ENCODE measurements around the gene ANKFY1. TPM values are rescaled to one million over a fixed set of nuclear protein-coding genes. Genes with fewer than 3 reads are reported as not detected.
"Not testable (repeated sequence)": the region's sequence is repeated elsewhere in the genome, so short reads cannot be mapped to it uniquely, and the experiment has no call there.

ANKFY1 gene
- total RNA-seq, 1 experiment from 2014 or later = 14.5 TPM

DNA sequence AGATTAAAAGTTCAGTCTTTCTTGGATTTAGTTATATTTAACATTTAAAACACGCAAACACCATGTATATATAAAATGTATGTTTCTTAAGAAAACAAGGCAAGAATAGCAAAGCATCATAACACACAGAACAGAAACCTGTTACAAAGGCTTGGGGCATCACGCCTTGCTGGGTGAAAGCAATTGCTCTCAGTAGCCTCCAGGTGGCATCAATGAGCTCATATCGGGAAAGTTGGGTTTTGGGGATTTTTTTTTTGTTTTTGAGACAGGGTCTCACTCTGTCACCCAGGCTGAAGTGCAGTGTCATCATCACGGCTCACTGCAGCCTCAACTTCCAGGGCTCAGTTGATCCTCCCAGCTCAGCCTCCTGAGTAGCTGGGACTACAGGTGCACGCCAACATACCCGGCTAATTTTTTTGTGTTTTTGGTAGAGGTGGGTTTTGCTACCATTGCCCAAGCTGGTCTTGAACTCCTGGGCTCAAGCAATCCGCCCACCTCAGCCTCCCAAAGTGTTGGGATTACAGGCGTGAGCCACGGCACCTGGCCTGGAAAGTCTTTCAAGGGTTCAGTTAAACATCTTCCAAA lies 63.9 kb downstream of the ANKFY1 start:
- H3K9me3 ChIP-seq = no peaks in the 10 kb centered on the region
- no peaks in the 10 kb centered on the region; the same call in none of the 2 replicates for H3K36me3 ChIP-seq
- no peak overlapping the region for H3K4me3 ChIP-seq
- DNase-seq = peak; percentile 8
- no peaks in the 10 kb centered on the region for H3K27me3 ChIP-seq

DNA sequence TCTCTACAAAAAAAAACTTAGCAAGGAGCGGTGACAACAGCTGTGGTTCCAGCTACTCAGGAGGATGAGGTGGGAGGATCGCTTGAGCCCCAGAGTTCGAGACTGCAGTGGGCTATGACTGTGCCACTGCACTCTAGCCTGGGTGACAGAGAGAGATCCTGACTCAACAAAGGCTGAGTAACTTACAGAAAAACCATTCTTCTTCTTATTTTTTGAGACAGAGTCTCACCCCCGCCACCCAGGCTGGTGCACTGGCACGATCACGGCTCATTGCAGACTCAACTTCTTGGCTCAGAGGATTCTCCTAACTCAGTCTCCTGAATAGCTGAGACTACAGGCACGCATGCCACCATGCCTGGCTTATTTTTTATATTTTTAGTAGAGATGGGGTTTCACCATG lies 64.8 kb downstream of the ANKFY1 start:
- no peaks in the 10 kb centered on the region; the same call in none of the 2 replicates for H3K36me3 ChIP-seq
- no peak for DNase-seq
- no peaks in the 10 kb centered on the region for H3K9me3 ChIP-seq
- H3K4me3 ChIP-seq = no peak overlapping the region
- no peaks in the 10 kb centered on the region for H3K27me3 ChIP-seq

DNA sequence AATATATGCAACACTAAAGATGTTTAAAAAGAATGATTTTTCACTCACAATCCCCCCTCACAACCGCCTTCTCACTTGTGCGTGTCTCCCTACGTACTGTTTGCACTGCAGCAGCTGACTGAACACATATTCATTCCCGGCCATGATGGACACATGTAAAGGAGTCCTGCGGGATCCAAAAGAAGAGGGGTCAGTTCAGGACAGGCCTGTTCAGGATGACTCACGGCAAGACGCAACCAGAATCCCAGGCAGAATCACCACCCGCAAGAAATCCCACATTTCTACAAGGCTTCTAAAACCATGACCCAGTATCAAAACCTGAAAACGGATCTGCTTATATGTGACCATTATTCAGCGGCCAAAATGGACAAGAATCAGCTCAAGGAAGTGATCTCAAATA lies 68.5 kb downstream of the ANKFY1 start:
- DNase-seq = no peak
- H3K4me3 ChIP-seq = no peak overlapping the region

DNA sequence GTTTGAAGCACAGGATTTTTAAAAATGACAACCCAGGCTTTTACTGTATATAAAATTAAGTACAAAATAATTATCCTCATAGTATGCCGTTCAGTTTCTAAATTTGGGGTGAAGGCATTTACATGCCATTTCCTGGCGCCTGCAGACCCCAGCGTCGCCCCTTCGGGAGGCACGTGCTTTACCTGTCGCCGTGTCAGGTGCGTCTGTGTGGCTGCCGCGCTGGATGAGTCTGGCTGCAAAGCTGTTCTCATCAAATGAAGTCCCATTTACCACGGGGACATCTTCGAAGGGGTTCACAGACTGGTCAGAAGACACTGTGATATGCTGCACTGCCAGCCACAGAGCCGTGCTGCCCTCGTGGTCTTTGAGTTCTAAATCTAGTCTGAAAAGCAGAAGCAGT lies 69.0 kb downstream of the ANKFY1 start:
- H3K9me3 ChIP-seq = no peaks in the 10 kb centered on the region
- DNase-seq = no peak
- no peak overlapping the region for H3K4me3 ChIP-seq
- no peaks in the 10 kb centered on the region; the same call in none of the 2 replicates for H3K36me3 ChIP-seq
- H3K27me3 ChIP-seq = no peaks in the 10 kb centered on the region

More for the DNA sequence above, 68.5 kb downstream of the ANKFY1 start:
- H3K27me3 ChIP-seq = no peaks in the 10 kb centered on the region
- no peaks in the 10 kb centered on the region for H3K9me3 ChIP-seq
- H3K36me3 ChIP-seq = no peaks in the 10 kb centered on the region; the same call in none of the 2 replicates

DNA sequence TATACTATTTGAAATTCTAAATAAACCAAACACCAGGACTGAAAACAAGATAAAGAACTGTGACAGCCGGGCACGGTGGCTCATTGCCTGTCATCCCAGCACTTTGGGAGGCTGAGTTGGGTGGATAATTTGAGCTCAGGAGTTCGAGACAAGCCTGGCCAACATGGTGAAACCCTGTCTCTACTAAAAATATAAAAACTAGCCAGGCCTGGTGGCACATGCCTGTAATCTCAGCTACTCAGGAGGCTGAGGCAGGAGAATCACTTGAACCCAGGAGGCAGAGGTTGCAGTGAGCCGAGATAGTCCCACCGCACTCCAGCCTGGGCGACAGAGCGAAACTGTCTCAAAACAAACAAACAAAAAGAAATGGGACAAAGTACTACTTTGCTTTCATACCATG lies 73.0 kb downstream of the ANKFY1 start:
- DNase-seq, H3K4me3 ChIP-seq, H3K36me3 ChIP-seq, H3K9me3 ChIP-seq, H3K27me3 ChIP-seq: not testable (repeated sequence)

DNA sequence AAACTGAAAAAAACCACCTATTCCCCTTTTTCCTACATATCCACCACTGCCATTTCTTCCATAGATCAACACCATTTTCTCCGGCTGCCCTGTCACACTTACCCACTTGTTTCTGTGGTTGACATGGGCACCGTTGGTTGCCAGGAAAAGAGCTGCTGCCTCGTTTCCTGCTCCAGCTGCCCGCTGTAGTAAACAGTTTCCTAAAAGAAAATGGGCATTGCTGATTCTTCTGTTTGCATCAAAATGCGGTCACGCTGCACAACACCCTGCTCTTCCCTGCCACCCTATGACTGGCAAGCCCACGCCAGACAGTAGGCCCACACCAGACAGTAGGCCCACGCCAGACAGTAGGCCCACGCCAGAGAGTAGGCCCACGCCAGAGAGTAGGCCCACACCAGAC lies 74.5 kb downstream of the ANKFY1 start:
- peaks cover 3% of the 10 kb centered on the region for H3K36me3 ChIP-seq
- no peak overlapping the region for H3K4me3 ChIP-seq
- no peaks in the 10 kb centered on the region for H3K9me3 ChIP-seq
- no peaks in the 10 kb centered on the region for H3K27me3 ChIP-seq
- DNase-seq = no peak

DNA sequence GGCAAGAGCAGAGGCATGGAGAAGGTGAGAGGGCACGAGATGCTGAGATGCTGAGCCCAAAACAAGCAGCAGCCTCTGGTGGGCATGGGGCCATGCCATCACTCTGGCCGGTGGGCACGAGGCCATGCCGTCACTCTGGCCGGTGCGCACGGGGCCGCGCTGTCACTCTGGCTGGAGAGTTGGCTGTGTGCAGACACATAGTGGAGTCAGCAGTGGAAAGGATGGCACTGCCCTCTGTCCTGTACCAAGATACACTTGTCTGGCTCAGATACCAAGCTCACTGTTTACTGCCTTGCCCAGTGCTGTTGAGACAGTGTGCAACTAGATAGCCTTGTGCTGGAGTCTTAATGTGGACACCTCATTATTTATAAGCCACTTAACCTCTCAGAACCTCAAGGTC lies 75.7 kb downstream of the ANKFY1 start:
- H3K9me3 ChIP-seq = no peaks in the 10 kb centered on the region
- H3K4me3 ChIP-seq = no peak overlapping the region
- no peaks in the 10 kb centered on the region for H3K27me3 ChIP-seq
- DNase-seq = no peak
- peaks cover 6% of the 10 kb centered on the region for H3K36me3 ChIP-seq

DNA sequence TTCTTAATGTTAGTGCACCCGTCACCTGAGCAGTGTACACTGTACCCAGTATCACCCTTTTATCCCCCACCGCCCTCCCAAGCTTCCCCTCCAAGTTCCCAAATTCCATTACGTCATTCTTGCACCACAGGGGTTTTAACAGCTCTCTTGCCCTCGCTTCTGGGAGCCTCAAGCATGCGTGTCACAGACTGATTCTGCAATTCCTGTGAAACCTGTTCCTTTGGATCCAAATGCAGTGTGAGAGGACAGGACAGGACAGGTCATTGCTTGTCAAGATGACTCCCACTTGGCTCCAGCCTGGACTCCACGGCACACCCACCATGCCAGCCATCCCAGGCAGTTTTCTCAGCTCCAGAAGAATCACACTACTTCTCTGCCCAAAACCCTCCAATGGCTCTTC lies 76.7 kb downstream of the ANKFY1 start:
- Histone ChIP-seq H3K27me3 (no peaks in the 10 kb centered on the region), H3K36me3 (peaks cover 6% of the 10 kb centered on the region; the same call in 1 of the 2 replicates), H3K4me3 (no peak overlapping the region), H3K9me3 (no peaks in the 10 kb centered on the region)
- no peak for DNase-seq

DNA sequence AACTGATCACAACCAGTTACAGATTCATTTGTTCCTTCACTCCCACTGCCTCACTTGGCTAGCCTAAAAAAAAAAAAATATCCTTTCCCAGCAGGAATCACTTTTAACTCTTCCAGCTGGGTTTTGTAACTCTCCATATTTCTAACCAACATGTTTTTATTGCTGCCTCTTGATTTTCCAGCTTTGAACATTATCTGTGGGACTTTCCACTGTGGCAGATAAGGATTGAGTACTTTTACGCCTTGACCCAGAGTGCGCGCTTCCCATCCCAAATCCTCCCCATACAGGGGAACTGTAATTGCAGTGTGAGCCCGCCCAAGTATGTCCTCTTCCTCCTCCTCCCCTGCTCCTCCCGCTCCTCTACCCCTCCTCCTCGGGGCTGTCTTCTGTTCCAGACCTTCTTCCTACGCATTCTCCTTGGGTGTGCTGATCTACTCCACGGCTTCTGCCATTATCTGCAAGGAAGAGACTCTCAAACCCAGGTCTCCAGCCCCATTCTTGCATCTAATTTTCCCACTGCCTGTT lies 77.4 kb downstream of the ANKFY1 start:
- H3K36me3 ChIP-seq = peaks cover 6% of the 10 kb centered on the region; the same call in 1 of the 2 replicates
- H3K27me3 ChIP-seq = no peaks in the 10 kb centered on the region
- no peak overlapping the region for H3K4me3 ChIP-seq
- H3K9me3 ChIP-seq = no peaks in the 10 kb centered on the region
- no peak for DNase-seq

DNA sequence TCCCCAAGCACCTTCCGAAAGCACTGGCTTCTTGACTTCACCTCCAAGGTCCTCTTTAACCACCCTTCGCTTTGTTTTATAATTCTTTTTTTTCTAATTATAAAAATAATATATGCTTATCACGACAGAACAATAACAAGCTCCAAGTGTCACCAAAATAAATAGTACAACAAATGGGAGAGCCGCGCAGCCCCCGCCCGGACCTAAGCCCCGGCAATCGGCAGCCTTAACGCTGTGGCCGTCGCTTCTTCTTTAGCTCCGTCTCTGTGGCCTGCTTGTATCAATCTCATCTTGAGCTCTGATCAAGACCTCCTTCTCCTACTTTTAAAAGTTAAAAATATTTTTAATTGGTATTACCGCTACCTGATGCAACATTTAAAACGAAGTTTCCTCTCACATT lies 78.1 kb downstream of the ANKFY1 start:
- Histone ChIP-seq H3K36me3 (peaks cover 6% of the 10 kb centered on the region; the same call in 1 of the 2 replicates), H3K9me3 (no peaks in the 10 kb centered on the region), H3K27me3 (no peaks in the 10 kb centered on the region), H3K4me3 (no peak overlapping the region)
- DNase-seq = no peak

DNA sequence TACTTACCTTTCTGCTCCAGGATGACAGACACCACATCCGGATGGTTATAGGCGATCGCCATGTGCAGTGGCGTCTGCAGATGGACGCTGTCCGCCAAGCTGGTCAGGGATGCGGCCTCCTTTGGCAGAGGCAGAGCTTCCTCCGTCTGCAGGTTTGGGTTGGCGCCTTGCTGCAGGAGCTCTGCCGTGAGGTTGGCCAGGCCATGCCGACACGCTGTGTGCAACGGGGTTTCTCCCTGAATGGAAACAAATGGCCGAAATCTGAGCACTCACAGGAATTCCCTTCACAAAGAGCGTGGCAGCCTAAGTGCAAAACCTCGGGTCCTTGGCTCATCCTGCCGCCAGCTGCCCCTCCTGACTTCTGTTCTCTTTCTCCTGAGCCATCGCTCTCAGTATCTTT lies 79.0 kb downstream of the ANKFY1 start:
- no peak for DNase-seq
- H3K36me3 ChIP-seq = peaks cover 9% of the 10 kb centered on the region

DNA sequence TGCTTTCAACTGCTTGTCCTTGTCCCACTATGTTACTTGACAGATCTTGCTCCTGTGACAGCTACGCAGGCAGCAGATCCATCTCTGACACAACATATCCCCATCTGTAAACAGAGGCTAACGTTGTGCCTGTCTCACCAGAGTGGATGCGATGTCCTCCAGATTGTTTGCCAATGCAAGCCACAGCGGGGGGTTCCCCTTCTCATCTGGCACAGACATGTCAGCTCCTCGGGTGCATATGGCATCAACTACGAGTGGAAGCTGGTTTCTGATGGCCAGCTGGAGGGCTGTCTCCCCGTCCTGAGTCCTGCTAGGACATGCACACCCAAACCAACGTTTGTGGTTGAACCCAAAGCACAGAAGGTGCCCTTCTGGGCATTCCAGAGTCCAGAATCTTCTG lies 81.7 kb downstream of the ANKFY1 start:
- Histone ChIP-seq H3K36me3 (peaks cover 6% of the 10 kb centered on the region), H3K9me3 (no peaks in the 10 kb centered on the region), H3K4me3 (no peak overlapping the region), H3K27me3 (no peaks in the 10 kb centered on the region)
- DNase-seq = no peak

More for the DNA sequence above, 79.0 kb downstream of the ANKFY1 start:
- no peaks in the 10 kb centered on the region for H3K9me3 ChIP-seq
- no peak overlapping the region for H3K4me3 ChIP-seq
- H3K27me3 ChIP-seq = no peaks in the 10 kb centered on the region

DNA sequence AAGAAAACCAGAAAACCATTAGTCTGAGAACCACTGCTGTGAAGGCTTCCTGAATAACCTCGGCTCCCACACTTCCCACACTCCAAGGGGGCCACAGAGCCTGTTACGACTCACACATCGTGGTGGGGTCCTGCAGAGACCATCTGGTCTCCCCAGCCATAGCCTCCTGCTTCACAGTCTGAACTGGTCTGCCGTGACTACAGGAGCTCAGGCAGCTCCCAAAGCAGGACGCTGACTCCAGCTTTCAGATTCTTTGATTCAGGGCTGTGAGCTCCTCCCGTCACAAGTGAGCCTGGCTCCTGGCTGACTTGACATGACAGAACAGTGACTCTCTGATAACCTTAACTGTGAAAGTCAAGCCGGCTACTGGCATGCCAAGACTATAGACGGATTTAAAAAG lies 83.0 kb downstream of the ANKFY1 start:
- H3K4me3 ChIP-seq = no peak overlapping the region
- no peaks in the 10 kb centered on the region for H3K27me3 ChIP-seq
- H3K9me3 ChIP-seq = no peaks in the 10 kb centered on the region
- DNase-seq = no peak
- H3K36me3 ChIP-seq = peaks cover 9% of the 10 kb centered on the region

DNA sequence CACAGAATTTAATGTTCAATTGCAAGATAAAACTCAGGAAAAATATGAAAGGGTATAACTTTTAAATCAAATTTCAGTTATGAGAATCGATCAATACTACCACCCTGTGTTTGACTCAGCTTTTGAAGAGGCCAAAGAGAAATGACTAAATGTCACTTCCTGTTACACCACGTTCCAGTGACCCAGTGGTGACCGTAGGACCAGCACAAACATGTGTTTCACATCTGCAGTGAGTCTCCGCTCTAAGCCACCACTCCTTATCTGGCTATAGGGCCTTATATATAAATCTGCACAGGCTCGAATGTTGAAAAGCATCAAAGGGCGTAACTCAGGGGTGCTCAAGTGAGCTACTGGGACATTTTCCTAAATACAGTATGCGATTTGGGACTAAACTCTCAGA lies 84.7 kb downstream of the ANKFY1 start:
- DNase-seq = no peak
- H3K27me3 ChIP-seq = no peaks in the 10 kb centered on the region
- H3K36me3 ChIP-seq = peaks cover 9% of the 10 kb centered on the region
- no peaks in the 10 kb centered on the region for H3K9me3 ChIP-seq
- H3K4me3 ChIP-seq = no peak overlapping the region

DNA sequence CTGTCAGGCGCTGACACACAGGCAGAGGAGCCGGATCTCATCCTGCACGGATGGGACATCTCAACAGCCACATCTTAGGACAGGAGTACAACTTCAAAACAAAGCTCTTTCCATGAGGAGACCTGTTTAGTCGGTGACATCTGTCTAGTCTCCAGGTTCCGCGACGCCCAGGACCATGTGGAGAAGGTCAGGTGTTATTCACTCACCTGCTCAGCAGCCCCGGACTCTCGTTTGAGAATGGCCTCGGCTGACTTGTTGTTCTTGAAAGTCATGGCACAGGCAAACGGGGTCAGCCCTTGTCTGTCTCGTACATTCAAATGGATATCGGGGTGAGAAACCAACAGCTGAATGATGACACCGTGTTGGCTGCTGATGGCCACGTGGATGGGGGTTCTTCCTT lies 85.1 kb downstream of the ANKFY1 start:
- no peaks in the 10 kb centered on the region for H3K9me3 ChIP-seq
- peaks cover 8% of the 10 kb centered on the region for H3K36me3 ChIP-seq
- no peak for DNase-seq
- no peak overlapping the region for H3K4me3 ChIP-seq
- H3K27me3 ChIP-seq = no peaks in the 10 kb centered on the region

DNA sequence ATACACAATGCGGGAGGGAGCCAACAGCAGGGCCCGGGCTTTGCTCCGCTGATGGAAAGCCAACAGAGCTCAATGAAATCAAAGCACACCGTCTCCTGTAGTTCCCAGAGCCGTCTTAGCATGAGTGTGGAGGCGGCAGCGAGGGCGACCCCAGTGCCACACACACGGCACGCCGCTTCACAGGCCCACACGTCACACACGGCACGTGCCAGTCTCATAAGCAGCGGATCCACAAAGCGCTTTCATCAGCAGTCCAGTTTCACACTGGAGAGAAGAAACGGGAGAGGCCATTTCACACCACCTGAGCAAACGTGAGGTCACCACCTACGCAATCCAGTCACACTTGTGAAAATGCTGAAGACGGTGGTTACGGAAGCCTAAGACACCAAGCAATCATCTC lies 86.0 kb downstream of the ANKFY1 start:
- H3K27me3 ChIP-seq = no peaks in the 10 kb centered on the region
- no peaks in the 10 kb centered on the region for H3K9me3 ChIP-seq
- peaks cover 7% of the 10 kb centered on the region for H3K36me3 ChIP-seq
- no peak for DNase-seq
- H3K4me3 ChIP-seq = no peak overlapping the region

DNA sequence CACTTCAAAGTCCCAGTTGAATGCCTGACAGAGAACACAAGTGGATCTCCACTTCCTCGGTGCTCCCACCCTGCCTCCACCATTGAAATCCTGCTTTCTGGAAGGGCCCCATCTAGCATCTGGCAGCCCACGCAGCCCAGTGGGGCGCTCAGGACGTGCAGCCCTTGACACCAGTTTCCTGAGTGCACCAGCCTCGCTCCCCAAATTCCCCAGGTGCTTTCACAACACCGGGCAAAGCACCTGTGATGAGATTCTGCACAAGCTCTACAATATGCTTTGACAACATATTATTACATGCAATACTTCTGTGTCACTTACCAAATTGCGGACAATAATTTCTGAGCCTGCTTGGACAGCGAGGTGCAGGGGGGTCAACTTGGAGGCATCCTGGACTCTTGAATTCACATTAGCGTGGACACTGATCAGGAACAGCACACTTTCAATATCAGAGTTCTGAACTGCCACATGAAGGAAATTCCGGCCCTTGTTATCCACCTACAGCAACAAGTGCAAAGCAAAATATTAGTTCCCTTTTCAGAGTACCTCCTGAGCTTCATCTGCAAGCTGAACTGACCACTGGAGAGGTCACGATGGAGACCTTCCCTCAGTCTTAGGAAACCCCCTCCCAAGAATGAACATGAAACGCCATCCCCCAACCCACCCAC lies 86.8 kb downstream of the ANKFY1 start:
- no peaks in the 10 kb centered on the region for H3K9me3 ChIP-seq
- no peaks in the 10 kb centered on the region for H3K27me3 ChIP-seq
- no peak overlapping the region for H3K4me3 ChIP-seq
- peaks cover 7% of the 10 kb centered on the region for H3K36me3 ChIP-seq
- no peak for DNase-seq

Data from MG63 (cell line).